Measurements from ENCODE around the gene ZFPM1.

DNA sequence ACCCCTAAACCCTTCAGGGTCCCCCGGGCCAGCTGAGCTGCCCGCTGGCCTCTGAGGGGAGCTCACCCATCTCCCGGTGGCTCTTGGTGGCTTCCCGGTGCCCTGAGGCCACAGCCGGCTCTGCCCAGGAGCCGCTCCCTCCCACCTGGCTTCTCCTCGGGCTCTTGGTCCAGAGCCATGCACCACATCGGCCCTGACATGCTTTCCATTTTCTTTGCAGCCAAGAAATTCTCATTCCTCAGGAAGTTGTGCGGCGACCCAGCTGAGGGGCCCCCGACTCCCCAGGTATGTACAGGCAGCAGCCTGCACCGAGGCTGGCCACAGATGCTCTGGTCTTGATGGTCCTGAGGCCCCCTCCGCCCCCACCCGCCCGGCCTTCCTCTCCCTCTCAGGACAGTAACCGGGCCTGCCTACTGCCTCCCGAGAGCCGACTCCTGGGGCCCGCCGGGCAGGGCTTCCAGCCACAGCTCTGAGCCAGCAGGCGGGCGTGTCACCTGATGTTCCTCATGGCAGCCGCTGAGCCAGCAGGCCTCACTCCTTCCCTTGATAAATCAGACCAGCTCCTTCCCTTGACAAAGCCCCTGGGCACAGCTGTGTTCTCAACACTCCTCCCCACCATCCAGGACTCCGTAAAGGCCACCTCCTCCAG lies 28.4 kb upstream of the ZFPM1 start:
- TF ChIP-seq, protein P1, sequence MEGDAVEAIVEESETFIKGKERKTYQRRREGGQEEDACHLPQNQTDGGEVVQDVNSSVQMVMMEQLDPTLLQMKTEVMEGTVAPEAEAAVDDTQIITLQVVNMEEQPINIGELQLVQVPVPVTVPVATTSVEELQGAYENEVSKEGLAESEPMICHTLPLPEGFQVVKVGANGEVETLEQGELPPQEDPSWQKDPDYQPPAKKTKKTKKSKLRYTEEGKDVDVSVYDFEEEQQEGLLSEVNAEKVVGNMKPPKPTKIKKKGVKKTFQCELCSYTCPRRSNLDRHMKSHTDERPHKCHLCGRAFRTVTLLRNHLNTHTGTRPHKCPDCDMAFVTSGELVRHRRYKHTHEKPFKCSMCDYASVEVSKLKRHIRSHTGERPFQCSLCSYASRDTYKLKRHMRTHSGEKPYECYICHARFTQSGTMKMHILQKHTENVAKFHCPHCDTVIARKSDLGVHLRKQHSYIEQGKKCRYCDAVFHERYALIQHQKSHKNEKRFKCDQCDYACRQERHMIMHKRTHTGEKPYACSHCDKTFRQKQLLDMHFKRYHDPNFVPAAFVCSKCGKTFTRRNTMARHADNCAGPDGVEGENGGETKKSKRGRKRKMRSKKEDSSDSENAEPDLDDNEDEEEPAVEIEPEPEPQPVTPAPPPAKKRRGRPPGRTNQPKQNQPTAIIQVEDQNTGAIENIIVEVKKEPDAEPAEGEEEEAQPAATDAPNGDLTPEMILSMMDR (IDR thresholded peaks at IDR 0.05; ENCODE audit: low read depth, low read length) = no peak
- no peak for TF ChIP-seq EZH2phosphoT487 (IDR thresholded peaks at IDR 0.05; ENCODE audit: low read depth)

Measured in OCI-LY3 (cell line).